Fibroblast of skin of back (primary cell): ENCODE measurements around the gene BOD1.

Experiments
- DNase-seq: peaks from one replicate; pipeline ENCODE4 v3.0.0-alpha.2; 2013

BOD1 gene

DNA sequence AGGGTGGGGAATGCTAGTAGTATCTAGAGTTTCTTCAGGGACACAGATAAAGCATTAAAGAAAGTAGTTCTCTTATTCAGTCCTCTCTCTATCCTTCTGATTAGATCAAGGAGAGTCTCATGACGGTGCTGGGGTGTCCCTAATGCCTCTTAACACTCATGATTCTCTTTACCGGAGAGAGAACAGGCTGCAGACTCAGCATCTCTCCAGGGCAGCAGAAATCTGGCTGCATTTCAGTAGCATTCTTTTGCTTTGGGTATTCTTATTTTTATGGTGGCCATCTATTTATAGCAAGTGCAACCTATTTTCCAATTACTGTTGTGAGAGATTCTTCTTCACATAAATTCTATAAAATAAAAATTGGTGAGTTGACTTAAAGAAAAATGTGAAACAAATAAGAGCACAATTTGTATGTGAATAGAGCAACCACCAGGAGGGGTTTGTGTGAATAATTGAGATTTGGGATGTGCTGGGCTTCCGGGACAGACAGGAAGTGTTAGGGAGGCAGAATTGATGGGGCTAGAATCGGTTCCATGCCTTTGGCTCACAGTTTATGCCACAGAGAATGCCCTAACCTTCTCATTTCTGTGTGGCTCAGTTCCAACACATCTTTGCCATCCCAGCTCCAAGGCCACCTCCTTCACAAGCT, 23.8 kb upstream of the BOD1 start:
- DNase-seq: no peak

DNA sequence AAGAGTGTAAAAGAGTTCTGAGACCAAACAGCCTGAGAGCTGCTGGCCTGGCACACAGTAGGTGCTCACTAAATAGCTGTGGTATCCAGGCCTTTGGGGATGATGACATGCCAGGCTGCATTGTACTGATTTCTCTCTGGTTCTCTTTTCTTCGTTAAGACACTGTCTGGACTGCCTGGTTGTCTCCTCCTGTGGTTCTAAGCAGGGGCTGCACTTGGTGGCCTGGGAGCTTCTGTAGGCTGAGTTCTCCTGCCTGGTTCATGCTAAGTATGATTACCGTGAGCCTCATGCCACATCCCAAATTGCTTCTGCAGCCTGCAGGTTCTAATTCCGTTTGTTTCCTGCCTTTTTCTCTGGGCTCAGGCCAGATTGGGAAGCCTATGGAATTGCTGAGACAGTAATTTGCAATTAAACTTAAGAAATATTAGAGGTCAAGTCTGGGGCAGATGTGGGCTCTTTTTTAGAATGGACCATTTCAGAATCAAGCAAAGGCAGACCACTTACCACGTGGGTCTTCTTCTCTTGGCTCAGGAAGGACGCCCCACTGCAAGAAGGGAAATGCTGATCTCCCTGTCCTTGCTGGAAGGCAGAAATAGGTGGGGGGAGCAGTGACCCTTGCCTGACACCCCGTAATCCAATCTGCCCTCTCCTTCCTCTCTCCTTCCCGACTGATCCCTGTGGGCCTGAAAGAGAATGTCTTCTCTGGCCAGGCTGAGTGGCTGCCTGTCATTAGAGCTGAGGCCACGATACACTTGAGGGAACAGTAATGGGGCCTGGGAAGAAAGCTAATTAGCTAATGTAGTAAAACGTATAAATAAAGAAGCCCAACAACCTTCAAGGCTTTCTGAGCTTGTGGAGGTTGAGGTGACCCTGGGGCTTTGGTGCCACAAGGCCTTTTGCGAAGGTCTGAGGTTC, 21.9 kb upstream of the BOD1 start:
- DNase-seq: no peak

- DNase-seq: no peak
Observed at GRCh38 chr5:173637340-173637739, 20.9 kb upstream of the BOD1 start.

DNA sequence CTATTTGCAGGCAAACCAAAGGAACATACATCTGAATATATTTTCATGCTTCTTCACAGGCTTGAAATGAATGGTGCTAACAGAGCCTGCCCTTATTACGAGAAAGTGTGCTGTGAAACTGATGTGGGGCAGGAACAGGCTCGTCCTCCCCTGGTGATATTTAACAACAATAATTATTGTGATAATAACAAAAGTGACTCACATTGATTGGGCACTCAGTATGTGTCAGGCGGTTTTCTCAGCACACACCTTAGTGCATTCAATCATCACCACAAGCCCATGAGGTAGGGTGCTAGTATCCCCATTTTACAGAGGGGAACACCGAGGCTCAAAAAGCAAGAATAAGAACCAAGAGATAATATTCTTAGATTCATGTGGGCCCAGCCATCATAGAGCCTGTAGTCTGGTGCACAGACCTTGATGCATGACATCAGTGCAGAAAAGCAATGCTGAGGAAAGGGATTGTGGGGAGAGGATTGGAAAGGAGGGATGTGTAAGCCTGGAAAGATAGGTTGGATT, 18.1 kb upstream of the BOD1 start:
- no peak for DNase-seq

DNA sequence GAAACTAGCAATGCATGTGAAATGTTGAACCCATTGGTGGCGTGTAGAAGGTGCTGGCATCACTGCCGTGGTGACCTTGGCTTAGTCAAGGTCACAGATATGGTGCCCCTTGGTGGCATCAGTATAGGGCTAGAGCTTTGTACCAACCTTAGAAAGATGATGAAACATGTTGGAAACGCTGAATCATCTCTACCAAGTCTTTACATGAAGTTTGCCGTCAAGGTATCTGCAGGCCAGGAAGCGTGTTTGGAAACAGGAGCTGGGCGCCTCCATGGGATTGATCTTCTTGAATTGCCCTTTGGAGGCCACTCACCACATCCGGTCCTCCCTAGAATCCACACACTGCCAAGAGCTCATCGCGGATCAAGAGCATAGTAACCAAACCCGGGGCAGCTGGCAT, 16.9 kb upstream of the BOD1 start:
- no peak for DNase-seq

GRCh38 chr5:173631478-173631877, 15.0 kb upstream of the BOD1 start:
- no peak for DNase-seq

DNA sequence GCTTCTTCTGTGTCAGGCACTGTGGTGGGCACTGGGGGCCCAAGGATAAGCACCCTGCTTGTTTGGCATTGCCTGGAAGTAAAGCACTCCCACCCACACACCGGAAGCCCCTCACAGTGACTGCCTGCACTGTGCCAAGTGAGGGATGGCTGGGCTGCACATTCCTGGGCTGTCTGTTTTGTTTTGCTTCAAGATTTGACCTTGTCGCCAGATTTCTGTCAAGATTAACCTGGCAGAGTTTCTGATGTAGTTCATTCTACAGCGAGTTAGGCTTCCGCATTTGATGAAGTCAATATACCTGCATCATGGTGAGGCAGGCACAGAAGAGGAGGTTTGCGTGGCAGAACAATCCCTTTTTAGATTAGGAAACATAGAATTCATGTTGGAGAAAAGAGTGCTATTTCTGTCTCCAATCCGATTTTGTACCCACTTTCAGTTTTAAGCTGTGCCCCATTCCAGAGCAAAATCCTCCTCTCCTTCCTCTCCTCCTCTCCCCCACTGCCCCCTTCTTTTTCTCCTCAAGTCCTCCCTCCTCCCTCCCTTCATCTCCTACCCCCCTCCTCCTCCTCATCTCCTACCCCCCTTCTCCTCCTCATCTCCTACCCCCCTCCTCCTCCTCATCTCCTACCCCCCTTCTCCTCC, 14.4 kb upstream of the BOD1 start:
- DNase-seq: no peak

DNA sequence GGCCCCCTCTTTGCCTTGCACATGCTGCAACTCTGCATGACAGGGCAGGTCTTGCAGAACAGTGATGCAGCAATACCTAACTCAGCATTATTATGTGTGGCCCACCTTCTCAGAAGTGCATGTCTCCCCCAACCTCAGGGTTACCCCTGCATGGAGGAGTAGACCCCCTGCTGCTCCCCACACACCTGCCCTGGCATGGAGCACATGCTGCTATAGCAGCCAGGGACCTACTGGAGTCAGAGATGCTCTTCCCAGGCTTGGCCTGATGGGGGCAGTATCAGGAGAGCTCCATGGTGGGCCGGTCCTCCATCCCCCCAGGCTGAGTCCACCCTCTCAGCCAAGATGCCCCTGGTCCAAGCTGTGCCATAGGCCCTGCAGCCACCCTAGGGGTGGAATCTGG, 13.2 kb upstream of the BOD1 start:
- DNase-seq: no peak

DNA sequence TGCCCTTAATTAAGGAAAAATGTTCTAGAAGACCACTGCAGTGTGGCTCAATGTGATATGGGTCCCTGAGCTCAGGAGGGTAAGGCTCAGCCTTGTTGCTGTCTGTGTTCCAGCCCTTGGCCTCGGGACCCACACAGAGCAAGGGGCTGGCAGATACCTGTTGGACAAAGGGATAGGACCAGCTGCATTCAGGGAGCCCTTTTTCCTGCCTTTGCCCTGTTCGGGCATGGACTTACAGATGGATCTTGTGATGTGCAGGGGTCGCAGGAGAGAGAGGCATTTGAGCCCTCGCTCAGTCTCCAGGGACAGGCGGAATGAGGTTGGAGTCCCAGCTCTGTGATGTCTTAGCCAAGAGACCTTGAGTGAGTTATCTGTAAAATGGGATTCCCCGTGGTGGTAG, 12.1 kb upstream of the BOD1 start:
- DNase-seq: no peak

GRCh38 chr5:173627860-173628392, 11.5 kb upstream of the BOD1 start:
- DNase-seq: no peak

DNA sequence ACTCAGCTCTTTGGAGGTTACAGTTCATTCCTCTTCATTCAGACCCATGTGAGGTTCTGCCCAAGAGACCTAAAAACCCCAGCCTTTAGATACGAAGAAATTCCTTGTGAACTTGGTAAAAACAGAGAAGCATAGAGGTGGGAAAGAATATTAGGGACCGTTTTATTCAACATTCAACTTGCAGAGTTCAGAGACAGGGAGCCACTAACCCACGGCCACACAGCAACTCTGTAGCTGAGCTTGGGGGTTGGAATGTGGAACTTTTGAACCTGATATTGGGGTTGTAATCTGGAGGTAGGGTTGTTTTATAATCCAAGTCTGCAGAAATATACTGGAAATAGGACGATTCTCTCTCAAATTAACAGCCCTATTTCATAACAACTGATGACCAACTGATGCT, 10.8 kb upstream of the BOD1 start:
- DNase-seq: no peak

GRCh38 chr5:173626505-173626820, 10.0 kb upstream of the BOD1 start:
- no peak for DNase-seq

GRCh38 chr5:173625673-173626504, 9.4 kb upstream of the BOD1 start:
- no peak for DNase-seq

DNA sequence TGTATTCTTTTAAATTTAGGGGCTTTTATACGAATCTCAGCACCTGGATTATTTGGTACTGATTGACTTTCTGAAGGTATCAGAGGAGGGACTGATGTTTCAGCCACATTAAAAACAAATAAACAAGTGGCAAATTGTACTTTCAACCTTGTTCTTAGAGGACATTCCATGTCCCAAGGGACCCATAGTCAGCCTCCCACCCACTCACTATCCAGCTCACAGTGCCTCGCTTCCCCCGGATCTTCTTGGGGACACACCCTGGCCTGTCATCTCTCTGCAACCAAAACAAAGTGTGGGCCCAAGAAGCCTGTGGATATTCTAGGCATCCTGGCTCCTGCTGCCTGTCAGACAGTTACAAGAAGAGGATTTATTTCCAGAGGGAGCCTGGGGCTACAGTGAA, 8.8 kb upstream of the BOD1 start:
- DNase-seq: no peak

- DNase-seq: no peak
Observed at GRCh38 chr5:173624282-173624681, 7.8 kb upstream of the BOD1 start.

DNA sequence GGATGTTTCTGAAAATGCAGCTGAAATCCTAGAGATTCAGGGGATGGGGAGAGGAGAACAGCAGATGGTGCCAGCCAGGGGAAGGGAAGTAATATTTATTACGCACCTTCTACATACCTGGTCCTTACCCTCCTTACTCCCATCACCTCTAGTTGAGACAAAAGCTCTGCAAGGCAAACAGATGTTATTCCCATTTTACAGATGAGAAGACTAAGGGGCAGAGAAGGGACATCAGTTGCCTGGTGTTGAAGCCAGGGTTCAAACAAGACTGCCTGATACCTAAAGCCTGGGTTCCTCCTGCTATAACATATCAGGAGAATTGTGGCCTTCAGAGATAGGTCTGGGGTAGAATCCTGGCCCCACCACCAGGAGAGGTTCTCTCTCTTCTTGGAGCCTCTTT, 7.3 kb upstream of the BOD1 start:
- DNase-seq: no peak

- no peak for DNase-seq
Observed at GRCh38 chr5:173623296-173623771, 6.9 kb upstream of the BOD1 start.

- no peak for DNase-seq
Observed at GRCh38 chr5:173622183-173623047, 6.0 kb upstream of the BOD1 start.

DNA sequence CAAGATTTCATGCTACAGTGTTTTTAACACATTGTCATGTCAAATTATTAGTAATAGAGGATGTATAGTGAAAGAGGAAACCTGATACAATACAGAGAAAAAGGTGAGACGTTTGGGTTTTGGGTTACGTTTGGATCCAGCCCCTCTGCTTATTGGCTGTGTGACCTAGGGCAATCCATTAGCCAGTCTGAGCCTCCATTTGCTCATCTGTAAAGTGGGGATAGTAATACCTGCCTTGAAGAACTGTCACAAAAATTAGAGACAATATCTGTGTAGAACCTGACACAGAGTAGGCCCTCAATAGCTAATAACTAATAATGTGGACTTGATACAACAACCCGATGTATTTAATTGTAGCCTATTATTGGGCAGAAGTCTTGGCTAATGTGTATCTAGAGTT, 4.3 kb upstream of the BOD1 start:
- no peak for DNase-seq

DNA sequence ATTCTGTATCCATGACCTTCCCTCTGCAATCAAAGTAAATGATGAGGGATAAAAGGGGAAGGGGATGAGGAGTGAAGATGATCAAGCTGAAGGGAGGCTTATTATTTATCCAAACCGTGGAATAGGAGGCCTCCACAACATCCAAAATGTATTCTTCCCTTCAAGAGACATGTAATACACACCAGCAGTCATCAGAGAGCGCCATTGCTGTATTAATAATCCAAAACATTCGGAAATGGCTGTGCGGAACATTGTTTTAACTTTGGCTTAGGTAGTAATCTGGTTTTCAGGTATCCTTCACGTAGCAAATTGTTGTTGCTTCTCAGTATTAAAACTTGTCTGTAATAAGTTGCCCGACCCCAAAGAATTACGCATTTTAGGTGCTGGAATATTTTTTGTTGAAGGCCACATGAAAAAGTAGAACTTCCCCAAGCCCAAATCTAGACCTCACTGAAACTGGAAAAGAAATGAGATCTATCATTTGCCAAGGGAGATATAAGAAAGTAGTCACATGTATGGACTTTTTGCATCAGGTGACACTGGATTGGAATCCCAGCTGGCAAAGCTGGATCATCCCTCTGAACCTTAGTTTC, 2.6 kb upstream of the BOD1 start:
- peak; percentile 57 for DNase-seq
